Ovary (tissue), 9 donors: ENCODE results near the gene CERS6. TPM values are rescaled to one million over a fixed set of nuclear protein-coding genes. Genes with fewer than 3 reads are reported as not detected.
A peak's percentile ranks its signal among the peaks of the same experiment; 100 is the strongest.

ENCODE experiments used
- DNase-seq, 5 donors: peaks; one replicate each; pipeline ENCODE4 v3.0.0-alpha.2; 2019 to 2020
- H3K27ac ChIP-seq, 2 donors: fragments of 200-600 bp; one replicate each; pipeline versions ENCODE4 v1.5.1 to v1.8.0; 2019 to 2022
- H3K27me3 ChIP-seq: fragments of 200-600 bp; one replicate; pipeline ENCODE4 v1.8.0; 2022
- H3K36me3 ChIP-seq: fragments of 200-600 bp; sonication (generic); one replicate; pipeline ENCODE4 v1.5.1; 2019
- H3K4me1 ChIP-seq: one replicate; pipeline ENCODE4 v1.8.1; 2013; ENCODE audit warnings: mild to moderate bottlenecking, moderate library complexity; ENCODE audit not compliant: insufficient read depth
- H3K4me3 ChIP-seq: fragments of 200-600 bp; sonication (generic); one replicate; pipeline ENCODE4 v1.5.1; 2017
- H3K9me3 ChIP-seq, 2 donors: fragments of 200-600 bp in 1 of 2; sonication (generic) in 1 of 2; one replicate each; pipeline versions ENCODE4 v1.5.1 to v1.8.1; 2013 to 2019; ENCODE audit warnings: mild to moderate bottlenecking in 1 of 2, moderate library complexity in 1 of 2
- CTCF ChIP-seq, 3 donors: fragments of 450-650 bp in 2 of 3; fragments of 200-600 bp in 1 of 3; IDR thresholded peaks; one replicate each; pipeline versions ENCODE4 v1.5.1 to v1.8.0; 2016 to 2022; ENCODE audit warnings: antibody characterized with exemption in 3 of 3, mild to moderate bottlenecking in 1 of 3
- EP300 ChIP-seq: sonication (generic); formaldehyde crosslinking; IDR thresholded peaks from one replicate; pipeline ENCODE4 v1.6.1; 2017; ENCODE audit warnings: antibody characterized with exemption
- POLR2A ChIP-seq: fragments of 450-650 bp; IDR thresholded peaks from one replicate; pipeline ENCODE4 v1.6.1; 2017; ENCODE audit warnings: antibody characterized with exemption, mild to moderate bottlenecking, moderate library complexity
- WGBS, 3 donors: extraction: QIAGEN DNeasy Blood & Tissue Kit in 1 of 3; methylation state at CpG; one replicate each; pipeline versions ENCODE4 v1.1.5 to v1.1.7; 2013 to 2017; 5-methylcytosine and 5-hydroxymethylcytosine counted together
- intact Hi-C, 4 donors: fragments of 100-400 bp; cut with DNase I; formaldehyde crosslinking; loops; one replicate each; pipeline versions ENCODE4 v1.11.0 to v1.15.1; 2022 to 2023
- polyA plus RNA-seq, 2 donors: library from polyadenylated mRNA; stranded (reverse); fragments of 200-250 nt in 1 of 2; fragments of 350-450 nt in 1 of 2; fragmentation: Illumina TruSeq in 1 of 2; extraction: RNeasy Lipid Tissue Mini Kit (QIAGEN cat#74804) in 1 of 2; gene quantifications; one replicate each; pipeline ENCODE4 v1.2.3, GENCODE V29; 2013 to 2014
- total RNA-seq, 7 donors: library from RNA; depleted of rRNA in 2 of 7; stranded (reverse); fragments of >200 nt in 2 of 7; fragmentation: NEBNext Ultra II Directional in 3 of 7; extraction: Animal tissue kit (Norgen Biotek cat#: 25700) in 3 of 7; gene quantifications; one replicate each; pipeline versions ENCODE4 v1.1.0 to v1.2.4, GENCODE V29; 2016 to 2023
- donor health status: DM: no; HTN: no; CAD: no; lungs with moderate emphysema.
- donor health status: DM: no; HTN: no; CAD: no.
- donor health status: Bipolar disorder and iron deficiency.
- donor health status: DM: yes; HTN: yes; CAD: no.
- donor health status: DM: no; HTN: no; CAD: no.
- donor health status: DM: yes; HTN: yes; CAD: no.

The CERS6 gene
- total and polyA plus RNA-seq, 9 donors, result 11.5 to 30.8 (median 24.9) TPM

- Histone ChIP-seq H3K4me1 (peaks cover 2% of the 10 kb centered on the region), H3K4me3 (no peak overlapping the region), H3K9me3 (no peaks in the 10 kb centered on the region), H3K36me3 (no peaks in the 10 kb centered on the region), H3K27ac (no peak overlapping the region), H3K27me3 (no peaks in the 10 kb centered on the region)
- no peak for DNase-seq
- intact Hi-C loops, result no loop called here
- TF ChIP-seq POLR2A, result no peak
- WGBS, 3 donors, result 96 to 98% (median 97%) methylated on average over 5 of the region's 5 CpGs
Observed at GRCh38 chr2:168703926-168704325, 247.9 kb downstream of the CERS6 start.

- peaks cover 2% of the 10 kb centered on the region for H3K4me1 ChIP-seq
- no peaks in the 10 kb centered on the region for H3K36me3 ChIP-seq
- 56 to 60% (median 60%) methylated on average over 2 of the region's 2 CpGs for WGBS, 3 donors
- H3K27me3 ChIP-seq, result no peaks in the 10 kb centered on the region
- H3K27ac ChIP-seq, result no peak overlapping the region
- H3K4me3 ChIP-seq, result no peak overlapping the region
- intact Hi-C loops, result loop anchor here in 1 of 4 donors (5.0 kb wide), 1 partner anchor 359 kb away; no protein-coding TSS in a partner anchor
- TF ChIP-seq EP300 (no peak), CTCF (IDR thresholded peaks at IDR 0.05) (peak in 1 of 3 donors; percentile 25), POLR2A (no peak)
- DNase-seq, result no peak
- no peaks in the 10 kb centered on the region for H3K9me3 ChIP-seq
Observed at GRCh38 chr2:168705534-168706470, 249.7 kb downstream of the CERS6 start.

- intact Hi-C loops, result loop anchor here in 1 of 4 donors (5.0 kb wide), 1 partner anchor 360 kb away; no protein-coding TSS in a partner anchor
Observed at GRCh38 chr2:168706806-168707205, 250.7 kb downstream of the CERS6 start.

GRCh38 chr2:168708080-168708479 is 252.0 kb downstream of the CERS6 start:
- no peak overlapping the region for H3K4me3 ChIP-seq
- H3K4me1 ChIP-seq, result no peaks in the 10 kb centered on the region
- H3K27me3 ChIP-seq, result no peaks in the 10 kb centered on the region
- no peak for DNase-seq
- no peaks in the 10 kb centered on the region for H3K9me3 ChIP-seq
- H3K27ac ChIP-seq, result no peak overlapping the region
- WGBS, 3 donors, result 93 to 98% (median 94%) methylated on average over 1 of the region's 1 CpG
- TF ChIP-seq EP300 (no peak), POLR2A (no peak), CTCF (IDR thresholded peaks at IDR 0.05) (no peak)
- no peaks in the 10 kb centered on the region for H3K36me3 ChIP-seq
- intact Hi-C loops, result loop anchor here in 1 of 4 donors (5.0 kb wide), 1 partner anchor 361 kb away; no protein-coding TSS in a partner anchor

More at GRCh38 chr2:168706806-168707205, 250.7 kb downstream of the CERS6 start:
- H3K27ac ChIP-seq, result no peak overlapping the region
- no peaks in the 10 kb centered on the region for H3K36me3 ChIP-seq
- H3K4me3 ChIP-seq, result no peak overlapping the region
- H3K4me1 ChIP-seq, result no peaks in the 10 kb centered on the region
- TF ChIP-seq CTCF (IDR thresholded peaks at IDR 0.05) (no peak), EP300 (no peak), POLR2A (no peak)
- no peak for DNase-seq
- no peaks in the 10 kb centered on the region for H3K9me3 ChIP-seq
- no peaks in the 10 kb centered on the region for H3K27me3 ChIP-seq
- WGBS, 3 donors, result 96 to 100% (median 98%) methylated on average over 2 of the region's 2 CpGs
